Measurements from ENCODE around the gene NOS1AP. TPM values are rescaled to one million over a fixed set of nuclear protein-coding genes. Genes with fewer than 3 reads are reported as not detected.

The NOS1AP gene
- total RNA-seq, 2 donors from 2014 or later = 3.1 to 4.0 TPM

DNA sequence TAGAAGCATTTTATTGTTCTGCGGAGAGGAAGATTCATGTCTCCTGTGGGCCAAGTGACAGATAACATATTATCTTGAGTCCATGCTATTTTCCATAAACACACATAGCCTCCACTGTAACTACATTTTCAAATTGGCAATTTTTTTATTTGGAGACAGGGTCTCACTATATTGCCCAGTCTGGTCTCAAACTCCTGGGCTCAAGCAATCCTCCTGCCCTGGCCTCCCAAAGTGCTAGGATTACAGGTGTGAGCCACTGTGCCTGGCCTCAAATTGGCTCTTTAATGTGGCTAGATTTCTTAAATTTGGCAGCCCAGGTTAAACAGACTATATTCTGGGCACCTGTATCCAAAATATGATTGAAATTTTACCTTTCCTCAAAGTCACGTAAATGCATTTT is 13.8 kb downstream of the NOS1AP start:
- 96% methylated on average over 2 of the region's 2 CpGs for WGBS, 2 donors
- no peak overlapping the region for H3K4me3 ChIP-seq
- no peak overlapping the region for H3K27ac ChIP-seq
- no peak for ATAC-seq
- H3K4me1 ChIP-seq = no peaks in the 10 kb centered on the region
- H3K27me3 ChIP-seq = no peaks in the 10 kb centered on the region
- no peak for TF ChIP-seq POLR2A (IDR thresholded peaks at IDR 0.05)
- TF ChIP-seq, protein P1, sequence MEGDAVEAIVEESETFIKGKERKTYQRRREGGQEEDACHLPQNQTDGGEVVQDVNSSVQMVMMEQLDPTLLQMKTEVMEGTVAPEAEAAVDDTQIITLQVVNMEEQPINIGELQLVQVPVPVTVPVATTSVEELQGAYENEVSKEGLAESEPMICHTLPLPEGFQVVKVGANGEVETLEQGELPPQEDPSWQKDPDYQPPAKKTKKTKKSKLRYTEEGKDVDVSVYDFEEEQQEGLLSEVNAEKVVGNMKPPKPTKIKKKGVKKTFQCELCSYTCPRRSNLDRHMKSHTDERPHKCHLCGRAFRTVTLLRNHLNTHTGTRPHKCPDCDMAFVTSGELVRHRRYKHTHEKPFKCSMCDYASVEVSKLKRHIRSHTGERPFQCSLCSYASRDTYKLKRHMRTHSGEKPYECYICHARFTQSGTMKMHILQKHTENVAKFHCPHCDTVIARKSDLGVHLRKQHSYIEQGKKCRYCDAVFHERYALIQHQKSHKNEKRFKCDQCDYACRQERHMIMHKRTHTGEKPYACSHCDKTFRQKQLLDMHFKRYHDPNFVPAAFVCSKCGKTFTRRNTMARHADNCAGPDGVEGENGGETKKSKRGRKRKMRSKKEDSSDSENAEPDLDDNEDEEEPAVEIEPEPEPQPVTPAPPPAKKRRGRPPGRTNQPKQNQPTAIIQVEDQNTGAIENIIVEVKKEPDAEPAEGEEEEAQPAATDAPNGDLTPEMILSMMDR (IDR thresholded peaks at IDR 0.05) = no peak
- intact Hi-C loops (cut with DNase I) = no loop called here
- DNase-seq = no peak
- no peaks in the 10 kb centered on the region for H3K9me3 ChIP-seq
- H3K36me3 ChIP-seq (replicated peaks in 1 of 2; ENCODE audit: insufficient read depth in 1 of 2, low read depth in 2 of 2) = no peaks in the 10 kb centered on the region

- WGBS, 2 donors = 96 to 100% methylated on average over 3 of the region's 3 CpGs
- no peak for ATAC-seq
Measured at GRCh38 chr1:162085991-162086390, 16.5 kb downstream of the NOS1AP start.

DNA sequence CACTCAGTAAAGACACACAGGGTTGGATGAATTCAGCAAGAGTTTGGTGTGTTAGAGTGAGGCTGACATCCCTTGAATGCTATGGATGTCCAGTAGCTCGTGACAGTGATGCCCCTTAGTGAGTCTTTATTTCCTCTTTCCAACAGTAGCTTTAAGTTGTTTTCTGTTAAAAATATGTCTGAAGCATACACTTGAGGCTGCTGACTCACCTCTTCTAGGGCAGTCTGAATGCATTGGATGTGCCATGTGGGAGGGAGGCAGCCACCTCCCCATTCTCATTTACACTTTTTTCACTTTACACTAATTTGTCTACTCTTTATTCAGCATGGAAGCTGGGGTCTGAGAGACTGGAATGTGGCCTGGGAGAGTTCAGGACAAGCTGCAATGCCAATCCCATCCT is 17.6 kb downstream of the NOS1AP start:
- H3K27me3 ChIP-seq = no peaks in the 10 kb centered on the region
- intact Hi-C loops (cut with DNase I) = no loop called here
- no peaks in the 10 kb centered on the region for H3K4me1 ChIP-seq
- H3K36me3 ChIP-seq (replicated peaks in 1 of 2; ENCODE audit: insufficient read depth in 1 of 2, low read depth in 2 of 2) = no peaks in the 10 kb centered on the region
- DNase-seq (no peak), ATAC-seq (no peak)
- no peaks in the 10 kb centered on the region for H3K9me3 ChIP-seq
- no peak overlapping the region for H3K27ac ChIP-seq
- TF ChIP-seq, protein P1 (IDR thresholded peaks at IDR 0.05) = no peak
- no peak for TF ChIP-seq POLR2A (IDR thresholded peaks at IDR 0.05)
- H3K4me3 ChIP-seq = no peak overlapping the region
- WGBS, 2 donors = 73 to 93% methylated on average over 1 of the region's 1 CpG

More at GRCh38 chr1:162085991-162086390, 16.5 kb downstream of the NOS1AP start:
- intact Hi-C loops (cut with DNase I) = no loop called here
- Histone ChIP-seq H3K9me3 (no peaks in the 10 kb centered on the region), H3K4me1 (no peaks in the 10 kb centered on the region), H3K27me3 (no peaks in the 10 kb centered on the region), H3K36me3 (replicated peaks in 1 of 2; ENCODE audit: insufficient read depth in 1 of 2, low read depth in 2 of 2) (no peaks in the 10 kb centered on the region), H3K27ac (no peak overlapping the region), H3K4me3 (no peak overlapping the region)
- no peak for DNase-seq
- no peak for TF ChIP-seq POLR2A (IDR thresholded peaks at IDR 0.05)
- TF ChIP-seq, protein P1 (IDR thresholded peaks at IDR 0.05) = no peak

GRCh38 chr1:162087574-162087973 is 18.1 kb downstream of the NOS1AP start:
- H3K27me3 ChIP-seq = no peaks in the 10 kb centered on the region
- H3K4me3 ChIP-seq = no peak overlapping the region
- TF ChIP-seq, protein P1 (IDR thresholded peaks at IDR 0.05) = no peak
- TF ChIP-seq POLR2A (IDR thresholded peaks at IDR 0.05) = no peak
- no peak overlapping the region for H3K27ac ChIP-seq
- DNase-seq (no peak), ATAC-seq (no peak)
- no peaks in the 10 kb centered on the region for H3K4me1 ChIP-seq
- H3K36me3 ChIP-seq (replicated peaks in 1 of 2; ENCODE audit: insufficient read depth in 1 of 2, low read depth in 2 of 2) = no peaks in the 10 kb centered on the region
- WGBS, 2 donors = 90% methylated on average over 1 of the region's 1 CpG
- intact Hi-C loops (cut with DNase I) = no loop called here
- H3K9me3 ChIP-seq = no peaks in the 10 kb centered on the region

GRCh38 chr1:162088281-162088969 is 18.9 kb downstream of the NOS1AP start:
- ATAC-seq (no peak), DNase-seq (no peak)
- WGBS, 2 donors = 73 to 77% methylated on average over 5 of the region's 5 CpGs
- TF ChIP-seq, protein P1 (IDR thresholded peaks at IDR 0.05) = no peak
- Histone ChIP-seq H3K4me1 (no peaks in the 10 kb centered on the region), H3K9me3 (no peaks in the 10 kb centered on the region), H3K36me3 (replicated peaks in 1 of 2; ENCODE audit: insufficient read depth in 1 of 2, low read depth in 2 of 2) (no peaks in the 10 kb centered on the region), H3K27ac (no peak overlapping the region), H3K4me3 (no peak overlapping the region), H3K27me3 (no peaks in the 10 kb centered on the region)
- intact Hi-C loops (cut with DNase I) = no loop called here

Data from body of pancreas (tissue), 4 donors.